Vagina (tissue), 2 donors: ENCODE results near the gene DAGLA. TPM values are rescaled to one million over a fixed set of nuclear protein-coding genes. Genes with fewer than 3 reads are reported as not detected.

Experiments used
- DNase-seq, 2 donors: peaks; one replicate each; pipeline ENCODE4 v3.0.0-alpha.2; 2017; ENCODE audit errors: extremely low spot score in 2 of 2
- H3K27ac ChIP-seq: fragments of 200-600 bp; sonication (generic); one replicate; pipeline ENCODE4 v1.5.1; 2019
- H3K27me3 ChIP-seq: fragments of 200-600 bp; sonication (generic); one replicate; pipeline ENCODE4 v1.5.1; 2019
- H3K36me3 ChIP-seq, 2 donors: fragments of 200-600 bp; sonication (generic); one replicate each; pipeline ENCODE4 v1.5.1; 2017 to 2019
- H3K4me1 ChIP-seq: fragments of 200-600 bp; sonication (generic); one replicate; pipeline ENCODE4 v1.5.1; 2019
- H3K4me3 ChIP-seq, 2 donors: fragments of 200-600 bp; sonication (generic); 1 replicate in 1 of 2; 2 replicates in 1 of 2; pipeline ENCODE4 v1.5.1; 2016 to 2019
- H3K9me3 ChIP-seq: fragments of 200-600 bp; sonication (generic); one replicate; pipeline ENCODE4 v1.5.1; 2019
- POLR2A ChIP-seq, 2 donors: fragments of 450-650 bp; IDR thresholded peaks; one replicate each; pipeline ENCODE4 v1.6.1; 2017; ENCODE audit warnings: antibody characterized with exemption in 2 of 2, mild to moderate bottlenecking in 2 of 2, moderate library complexity in 2 of 2
- POLR2AphosphoS5 ChIP-seq, 2 donors: sonication (generic); formaldehyde crosslinking; IDR thresholded peaks; one replicate each; pipeline ENCODE4 v1.9.0; 2017; ENCODE audit warnings: antibody characterized with exemption in 2 of 2, mild to moderate bottlenecking in 2 of 2, low read depth in 1 of 2; ENCODE audit not compliant: insufficient read depth in 1 of 2
- intact Hi-C: fragments of 100-400 bp; cut with DNase I; formaldehyde crosslinking; loops from one replicate; pipeline ENCODE4 v1.15.1; 2023
- total RNA-seq: library from RNA; depleted of rRNA; stranded (reverse); fragments of >200 nt; gene quantifications from one replicate; pipeline ENCODE4 v1.2.3, GENCODE V29; 2016
- TF ChIP-seq, protein P1 (sequence below), 3 experiments: fragments of 450-650 bp in 2 of 3; fragments of 200-600 bp in 1 of 3; sonication (generic) in 1 of 3; IDR thresholded peaks; one replicate each; pipeline ENCODE4 v1.5.1; 2017 to 2019; ENCODE audit warnings: antibody characterized with exemption in 3 of 3, mild to moderate bottlenecking in 2 of 3, moderate library complexity in 2 of 3

Gene DAGLA
- total RNA-seq, 1 donor from 2014 or later: 1.5 TPM

DNA sequence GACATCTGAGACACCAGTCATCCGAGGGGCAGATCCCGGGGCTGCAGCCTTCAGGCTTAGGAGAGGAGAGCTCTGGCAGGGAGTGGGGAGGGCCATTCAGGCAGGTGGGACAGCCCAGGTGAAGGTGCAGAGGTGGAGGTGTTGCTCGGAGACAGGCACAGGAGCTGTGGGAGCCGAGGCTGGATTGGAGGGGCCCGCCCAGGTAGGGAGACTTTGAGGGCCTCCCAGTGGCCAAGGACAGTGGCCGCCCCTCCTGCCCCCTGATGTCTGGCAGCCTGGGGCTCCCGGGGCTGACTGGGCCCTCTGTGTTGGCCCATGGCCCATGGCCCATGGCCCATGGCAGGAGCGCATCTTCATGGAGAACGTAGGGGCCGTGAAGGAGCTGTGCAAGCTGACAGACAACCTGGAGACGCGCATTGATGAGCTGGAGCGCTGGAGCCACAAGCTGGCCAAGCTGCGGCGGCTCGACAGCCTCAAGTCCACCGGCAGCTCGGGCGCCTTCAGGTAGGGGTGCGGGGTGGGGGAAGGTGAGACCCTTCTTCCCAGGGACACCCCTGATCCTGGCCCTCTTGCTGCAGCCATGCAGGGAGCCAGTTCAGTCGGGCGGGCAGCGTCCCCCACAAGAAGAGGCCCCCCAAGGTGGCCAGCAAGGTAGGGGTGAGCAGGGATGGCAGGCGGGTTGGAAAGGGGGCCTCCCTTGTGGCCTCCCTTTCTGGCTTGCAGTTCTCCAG lies 98.9 kb downstream of the DAGLA start:
- no peak for TF ChIP-seq POLR2AphosphoS5 (IDR thresholded peaks at IDR 0.05; ENCODE audit: insufficient read depth in 1 of 2, low read depth in 1 of 2)
- no peak for TF ChIP-seq POLR2A (IDR thresholded peaks at IDR 0.05)
- TF ChIP-seq, protein P1, sequence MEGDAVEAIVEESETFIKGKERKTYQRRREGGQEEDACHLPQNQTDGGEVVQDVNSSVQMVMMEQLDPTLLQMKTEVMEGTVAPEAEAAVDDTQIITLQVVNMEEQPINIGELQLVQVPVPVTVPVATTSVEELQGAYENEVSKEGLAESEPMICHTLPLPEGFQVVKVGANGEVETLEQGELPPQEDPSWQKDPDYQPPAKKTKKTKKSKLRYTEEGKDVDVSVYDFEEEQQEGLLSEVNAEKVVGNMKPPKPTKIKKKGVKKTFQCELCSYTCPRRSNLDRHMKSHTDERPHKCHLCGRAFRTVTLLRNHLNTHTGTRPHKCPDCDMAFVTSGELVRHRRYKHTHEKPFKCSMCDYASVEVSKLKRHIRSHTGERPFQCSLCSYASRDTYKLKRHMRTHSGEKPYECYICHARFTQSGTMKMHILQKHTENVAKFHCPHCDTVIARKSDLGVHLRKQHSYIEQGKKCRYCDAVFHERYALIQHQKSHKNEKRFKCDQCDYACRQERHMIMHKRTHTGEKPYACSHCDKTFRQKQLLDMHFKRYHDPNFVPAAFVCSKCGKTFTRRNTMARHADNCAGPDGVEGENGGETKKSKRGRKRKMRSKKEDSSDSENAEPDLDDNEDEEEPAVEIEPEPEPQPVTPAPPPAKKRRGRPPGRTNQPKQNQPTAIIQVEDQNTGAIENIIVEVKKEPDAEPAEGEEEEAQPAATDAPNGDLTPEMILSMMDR (IDR thresholded peaks at IDR 0.05): no peak
- H3K4me3 ChIP-seq: no peak overlapping the region
- H3K27me3 ChIP-seq: no peaks in the 10 kb centered on the region
- no peak overlapping the region for H3K27ac ChIP-seq
- no peak for DNase-seq
- peaks cover 10% of the 10 kb centered on the region for H3K4me1 ChIP-seq
- intact Hi-C loops: no loop called here
- H3K9me3 ChIP-seq: no peaks in the 10 kb centered on the region
- H3K36me3 ChIP-seq: peaks cover 0 to 3% of the 10 kb centered on the region in 2 donors

- DNase-seq: no peak
- no peaks in the 10 kb centered on the region for H3K27me3 ChIP-seq
- no peak overlapping the region for H3K27ac ChIP-seq
- peaks cover 10% of the 10 kb centered on the region for H3K4me1 ChIP-seq
- intact Hi-C loops: no loop called here
- no peak for TF ChIP-seq POLR2AphosphoS5 (IDR thresholded peaks at IDR 0.05; ENCODE audit: insufficient read depth in 1 of 2, low read depth in 1 of 2)
- TF ChIP-seq, protein P1 (IDR thresholded peaks at IDR 0.05): no peak
- H3K4me3 ChIP-seq: no peak overlapping the region
- H3K36me3 ChIP-seq: peaks cover 0 to 7% of the 10 kb centered on the region in 2 donors
- H3K9me3 ChIP-seq: no peaks in the 10 kb centered on the region
Measured at GRCh38 chr11:61779666-61780525, 99.7 kb downstream of the DAGLA start.

DNA sequence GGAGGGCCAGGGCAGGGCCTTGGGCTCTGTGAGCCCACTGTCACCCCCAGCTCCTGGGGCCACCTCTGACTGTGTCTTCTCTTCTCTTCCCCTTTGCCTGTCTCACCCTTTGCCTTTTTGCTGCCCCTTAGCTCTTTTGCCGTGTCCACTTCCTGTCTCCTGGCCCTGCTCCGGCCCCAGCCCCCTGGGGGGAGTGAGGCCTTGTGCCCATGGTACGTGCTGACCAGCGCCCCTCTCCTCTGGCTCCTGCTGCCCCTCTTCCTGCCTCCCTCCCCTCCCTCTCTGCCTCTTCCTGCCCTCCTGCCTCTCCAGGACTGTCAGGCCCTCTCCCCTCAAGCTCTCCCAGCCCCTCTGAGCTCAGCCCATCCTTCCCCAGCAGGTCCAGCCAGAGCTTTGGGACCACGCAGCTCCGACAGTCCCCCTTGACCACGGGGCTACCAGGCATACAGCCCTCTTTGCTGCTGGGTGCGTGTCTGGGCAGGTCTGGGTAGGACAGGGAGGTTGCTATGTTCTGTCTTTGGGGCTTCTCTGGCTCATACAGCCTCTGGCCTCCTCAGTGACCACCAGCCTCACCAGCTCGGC lies 100.5 kb downstream of the DAGLA start:
- TF ChIP-seq POLR2A (IDR thresholded peaks at IDR 0.05): no peak
- TF ChIP-seq POLR2AphosphoS5 (IDR thresholded peaks at IDR 0.05; ENCODE audit: insufficient read depth in 1 of 2, low read depth in 1 of 2): no peak
- TF ChIP-seq, protein P1 (IDR thresholded peaks at IDR 0.05): no peak
- peaks cover 0 to 7% of the 10 kb centered on the region in 2 donors for H3K36me3 ChIP-seq
- no peak overlapping the region for H3K4me3 ChIP-seq
- H3K27me3 ChIP-seq: no peaks in the 10 kb centered on the region
- H3K9me3 ChIP-seq: no peaks in the 10 kb centered on the region
- H3K4me1 ChIP-seq: peaks cover 10% of the 10 kb centered on the region
- intact Hi-C loops: no loop called here
- no peak for DNase-seq
- no peak overlapping the region for H3K27ac ChIP-seq

- Histone ChIP-seq H3K36me3 (peaks cover 0 to 15% of the 10 kb centered on the region in 2 donors), H3K4me3 (no peak overlapping the region), H3K27me3 (no peaks in the 10 kb centered on the region), H3K4me1 (peaks cover 10% of the 10 kb centered on the region), H3K27ac (no peak overlapping the region), H3K9me3 (no peaks in the 10 kb centered on the region)
- intact Hi-C loops: no loop called here
- TF ChIP-seq POLR2A (IDR thresholded peaks at IDR 0.05) (no peak), POLR2AphosphoS5 (IDR thresholded peaks at IDR 0.05; ENCODE audit: insufficient read depth in 1 of 2, low read depth in 1 of 2) (no peak)
- TF ChIP-seq, protein P1 (IDR thresholded peaks at IDR 0.05): no peak
- no peak for DNase-seq
Measured at GRCh38 chr11:61781585-61781984, 101.4 kb downstream of the DAGLA start.
